A673 (cell line): ENCODE results near the gene SOD2.
"Not testable (repeated sequence)": the region's sequence is repeated elsewhere in the genome, so short reads cannot be mapped to it uniquely, and the experiment has no call there.

Experiments used
- EZH2 ChIP-seq: fragments of 200-600 bp; sonication (generic); IDR thresholded peaks from 2 replicates; pipeline ENCODE4 v1.6.1; 2017; ENCODE audit warnings: borderline replicate concordance, low read depth, mild to moderate bottlenecking, mixed read lengths, antibody characterized with exemption, low read length; ENCODE audit not compliant: poor library complexity, severe bottlenecking
- TF ChIP-seq, protein P1 (sequence below): fragments of 300-800, 200-600 bp; sonication (generic); conservative IDR thresholded peaks from 2 replicates; pipeline ENCODE4 v1.5.1; 2017; ENCODE audit warnings: low read depth, mild to moderate bottlenecking, antibody characterized with exemption, low read length, moderate library complexity, mixed read lengths

- TF ChIP-seq, protein P1, sequence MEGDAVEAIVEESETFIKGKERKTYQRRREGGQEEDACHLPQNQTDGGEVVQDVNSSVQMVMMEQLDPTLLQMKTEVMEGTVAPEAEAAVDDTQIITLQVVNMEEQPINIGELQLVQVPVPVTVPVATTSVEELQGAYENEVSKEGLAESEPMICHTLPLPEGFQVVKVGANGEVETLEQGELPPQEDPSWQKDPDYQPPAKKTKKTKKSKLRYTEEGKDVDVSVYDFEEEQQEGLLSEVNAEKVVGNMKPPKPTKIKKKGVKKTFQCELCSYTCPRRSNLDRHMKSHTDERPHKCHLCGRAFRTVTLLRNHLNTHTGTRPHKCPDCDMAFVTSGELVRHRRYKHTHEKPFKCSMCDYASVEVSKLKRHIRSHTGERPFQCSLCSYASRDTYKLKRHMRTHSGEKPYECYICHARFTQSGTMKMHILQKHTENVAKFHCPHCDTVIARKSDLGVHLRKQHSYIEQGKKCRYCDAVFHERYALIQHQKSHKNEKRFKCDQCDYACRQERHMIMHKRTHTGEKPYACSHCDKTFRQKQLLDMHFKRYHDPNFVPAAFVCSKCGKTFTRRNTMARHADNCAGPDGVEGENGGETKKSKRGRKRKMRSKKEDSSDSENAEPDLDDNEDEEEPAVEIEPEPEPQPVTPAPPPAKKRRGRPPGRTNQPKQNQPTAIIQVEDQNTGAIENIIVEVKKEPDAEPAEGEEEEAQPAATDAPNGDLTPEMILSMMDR: not testable (repeated sequence)
- not testable (repeated sequence) for TF ChIP-seq EZH2
These were observed 16.8 kb downstream of the SOD2 start for GRCh38 chr6:159676236-159676635.
